GM23338 (cell line): Measurements from ENCODE around the gene TPCN2. TPM values are rescaled to one million over a fixed set of nuclear protein-coding genes. Genes with fewer than 3 reads are reported as not detected.

ENCODE experiments used
- ATAC-seq: fragments of 200-7000 bp; cut with Tn5 transposase; 3 replicates; pipeline ENCODE4 v1.9.1; 2020
- DNase-seq: peaks from one replicate; pipeline ENCODE4 v3.0.0-alpha.2; 2015; ENCODE audit warnings: low spot score
- H2AFZ ChIP-seq: fragments of 200-600 bp; sonication (generic); 2 replicates; pipeline ENCODE4 v1.8.0; 2016; ENCODE audit warnings: antibody characterized with exemption, mild to moderate bottlenecking, moderate library complexity
- H3F3A ChIP-seq: fragments of 200-600 bp; sonication (generic); replicated peaks from 2 replicates; pipeline ENCODE4 v1.8.0; 2017; ENCODE audit warnings: antibody characterized with exemption, mixed run types, low read depth
- H3K27ac ChIP-seq: fragments of 200-600 bp; sonication (generic); 2 replicates; pipeline ENCODE4 v1.6.1; 2016; ENCODE audit warnings: low read depth
- H3K27me3 ChIP-seq: fragments of 200-600 bp; sonication (generic); 2 replicates; pipeline ENCODE4 v1.8.0; 2016; ENCODE audit warnings: mild to moderate bottlenecking, mixed run types, moderate library complexity; ENCODE audit not compliant: insufficient read depth
- H3K36me3 ChIP-seq: fragments of 200-600 bp; sonication (generic); 2 replicates; pipeline ENCODE4 v1.8.0; 2016; ENCODE audit warnings: mild to moderate bottlenecking; ENCODE audit not compliant: insufficient read depth
- H3K4me1 ChIP-seq: fragments of 200-600 bp; sonication (generic); 2 replicates; pipeline ENCODE4 v1.8.0; 2016; ENCODE audit warnings: mild to moderate bottlenecking, moderate library complexity; ENCODE audit not compliant: insufficient read depth
- H3K4me2 ChIP-seq: fragments of 200-600 bp; sonication (generic); 2 replicates; pipeline ENCODE4 v1.7.1; 2017; ENCODE audit warnings: mixed run types
- H3K4me3 ChIP-seq: fragments of 200-600 bp; sonication (generic); 2 replicates; pipeline ENCODE4 v1.6.1; 2016; ENCODE audit warnings: mixed run types
- H3K79me2 ChIP-seq: fragments of 200-600 bp; sonication (generic); replicated peaks from 2 replicates; pipeline ENCODE4 v1.8.0; 2017; ENCODE audit warnings: mild to moderate bottlenecking; ENCODE audit not compliant: insufficient read depth
- H3K9me2 ChIP-seq: fragments of 200-600 bp; sonication (generic); 2 replicates; pipeline ENCODE4 v1.8.0; 2017; ENCODE audit not compliant: insufficient read depth
- H4K20me1 ChIP-seq: fragments of 200-600 bp; sonication (generic); replicated peaks from 2 replicates; pipeline ENCODE4 v1.8.0; 2017; ENCODE audit warnings: mild to moderate bottlenecking; ENCODE audit not compliant: insufficient read depth
- H3K27ac Mint-ChIP-seq: 2 replicates; pipeline ENCODE4 v1.8.0; 2020; ENCODE audit warnings: inconsistent platforms, mild to moderate bottlenecking, moderate library complexity, mixed read lengths
- H3K27me3 Mint-ChIP-seq: 3 replicates; pipeline ENCODE4 v1.8.0; 2022; ENCODE audit warnings: low read depth, mild to moderate bottlenecking, moderate library complexity, mixed read lengths, inconsistent platforms; ENCODE audit not compliant: insufficient read depth, poor library complexity
- H3K36me3 Mint-ChIP-seq: 3 replicates; pipeline ENCODE4 v1.8.0; 2021; ENCODE audit warnings: low read depth, mild to moderate bottlenecking, inconsistent platforms, moderate library complexity, mixed read lengths
- H3K4me1 Mint-ChIP-seq: 3 replicates; pipeline ENCODE4 v1.8.0; 2020; ENCODE audit warnings: mild to moderate bottlenecking, inconsistent platforms, mixed read lengths
- H3K4me3 Mint-ChIP-seq: 3 replicates; pipeline ENCODE4 v1.8.0; 2021; ENCODE audit warnings: moderate library complexity, mild to moderate bottlenecking, inconsistent platforms, mixed read lengths
- H3K9me3 Mint-ChIP-seq: 3 replicates; pipeline ENCODE4 v1.8.0; 2020; ENCODE audit warnings: moderate library complexity, mild to moderate bottlenecking, inconsistent platforms, mixed read lengths
- CREB1 ChIP-seq: fragments of 250-450 bp; sonication (Bioruptor Pico); IDR thresholded peaks from 2 replicates; pipeline ENCODE4 v1.5.0; 2020; ENCODE audit warnings: low read depth, mild to moderate bottlenecking, moderate library complexity
- EZH2phosphoT487 ChIP-seq: fragments of 200-600 bp; sonication (generic); IDR thresholded peaks from one replicate; pipeline ENCODE4 v1.8.1; 2018; ENCODE audit warnings: antibody characterized with exemption; ENCODE audit not compliant: unreplicated experiment
- JUNB ChIP-seq: IDR thresholded peaks from one replicate; pipeline ENCODE4 v1.6.1; 2016; ENCODE audit warnings: antibody characterized with exemption; ENCODE audit not compliant: unreplicated experiment
- NANOG ChIP-seq: IDR thresholded peaks from 2 replicates; pipeline ENCODE4 v1.6.1; 2016; ENCODE audit warnings: antibody characterized with exemption, borderline replicate concordance
- STAT1 ChIP-seq: IDR thresholded peaks from one replicate; pipeline ENCODE4 v1.6.1; 2016; ENCODE audit warnings: antibody characterized with exemption; ENCODE audit not compliant: unreplicated experiment
- ZNF114 ChIP-seq: fragments of 250-450 bp; sonication (Bioruptor Pico); IDR thresholded peaks from 2 replicates; pipeline ENCODE4 v1.5.0; 2020; ENCODE audit warnings: mild to moderate bottlenecking, moderate library complexity
- ZNF331 ChIP-seq: fragments of 250-450 bp; sonication (Bioruptor Pico); IDR thresholded peaks from 2 replicates; pipeline ENCODE4 v1.5.0; 2020; ENCODE audit warnings: low read depth, mild to moderate bottlenecking, moderate library complexity
- microRNA counts: library from miRNA; unstranded; fragments of <30 nt; microRNA quantifications from one replicate; lab custom pipeline; 2017
- microRNA-seq: library from miRNA; unstranded; fragments of <30 nt; microRNA quantifications from one replicate; pipeline ENCODE4, GENCODE V29; 2017
- polyA plus RNA-seq: library from polyadenylated mRNA; unstranded; fragments of >200 nt; fragmentation: Nextera tagmentation; extraction: Ambion mirVana; gene quantifications from 2 replicates; pipeline ENCODE4 v1.2.1, GENCODE V29; 2016
- small RNA-seq: library from RNA; depleted of rRNA; stranded (forward); fragments of <200 nt; gene quantifications from one replicate; pipeline ENCODE3, GENCODE V24; 2014; ENCODE audit warnings: low replicate concordance
- total RNA-seq: library from RNA; depleted of rRNA; stranded (reverse); fragments of >200 nt; shearing (Covaris generic); gene quantifications from 2 replicates; pipeline ENCODE4 v1.2.3, GENCODE V29; 2014; rRNA removed
- TF ChIP-seq, protein P1 (sequence below): IDR thresholded peaks from 2 replicates; pipeline ENCODE4 v1.6.1; 2016; ENCODE audit warnings: antibody characterized with exemption
- TF ChIP-seq, protein P2 (sequence below), 2 experiments: fragments of 200-600 bp in 1 of 2; sonication (generic) in 1 of 2; conservative IDR thresholded peaks; 2 replicates each; pipeline versions ENCODE4 v1.5.1 to v1.6.1; 2016 to 2017; ENCODE audit warnings: antibody characterized with exemption in 2 of 2, low read depth in 2 of 2, mild to moderate bottlenecking in 2 of 2, moderate library complexity in 1 of 2
- TF ChIP-seq, protein P3 (sequence below): IDR thresholded peaks from one replicate; pipeline ENCODE4 v1.6.1; 2018; ENCODE audit warnings: antibody characterized with exemption; ENCODE audit not compliant: unreplicated experiment

TPCN2 gene
- total and polyA plus RNA-seq, 2 experiments from 2014 or later, result 5.8 to 14.7 TPM

DNA sequence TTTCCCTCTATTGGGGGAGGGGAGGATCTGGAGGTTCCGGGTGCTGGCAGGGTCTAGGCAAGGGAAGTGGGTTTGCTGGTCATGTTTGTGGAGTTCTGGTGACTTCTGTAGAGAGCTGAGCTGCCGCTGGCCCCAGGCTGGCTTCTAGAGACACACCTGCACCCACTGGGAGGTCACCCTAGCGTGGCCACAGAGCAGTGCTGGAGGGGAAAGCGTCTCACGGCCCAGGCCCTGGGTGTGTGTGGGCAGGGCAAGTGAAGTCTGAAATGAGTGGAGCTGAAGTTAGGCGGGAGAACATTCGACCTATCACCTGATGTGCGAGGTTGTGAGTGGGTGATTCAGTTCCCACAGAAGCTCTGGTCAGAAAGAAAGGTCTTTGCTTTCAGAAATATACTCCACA, 134.9 kb downstream of the TPCN2 start:
- no peaks in the 10 kb centered on the region for H4K20me1 ChIP-seq
- peaks cover 4% of the 10 kb centered on the region for H3K27me3 Mint-ChIP-seq
- H3K36me3 ChIP-seq, result no peaks in the 10 kb centered on the region
- no peak overlapping the region for H2AFZ ChIP-seq
- H3K4me2 ChIP-seq, result no peak overlapping the region
- no peaks in the 10 kb centered on the region for H3K36me3 Mint-ChIP-seq
- H3K27ac ChIP-seq, result no peak overlapping the region
- H3K4me3 ChIP-seq, result no peak overlapping the region
- H3K9me2 ChIP-seq, result 0 out of 2 replicates have a peak, but pooled peaks cover 5% of the 10 kb centered on the region
- peaks cover 4% of the 10 kb centered on the region; the same call in 2 of the 3 replicates for H3K4me1 Mint-ChIP-seq
- TF ChIP-seq EZH2phosphoT487, result no peak
- TF ChIP-seq, protein P1, sequence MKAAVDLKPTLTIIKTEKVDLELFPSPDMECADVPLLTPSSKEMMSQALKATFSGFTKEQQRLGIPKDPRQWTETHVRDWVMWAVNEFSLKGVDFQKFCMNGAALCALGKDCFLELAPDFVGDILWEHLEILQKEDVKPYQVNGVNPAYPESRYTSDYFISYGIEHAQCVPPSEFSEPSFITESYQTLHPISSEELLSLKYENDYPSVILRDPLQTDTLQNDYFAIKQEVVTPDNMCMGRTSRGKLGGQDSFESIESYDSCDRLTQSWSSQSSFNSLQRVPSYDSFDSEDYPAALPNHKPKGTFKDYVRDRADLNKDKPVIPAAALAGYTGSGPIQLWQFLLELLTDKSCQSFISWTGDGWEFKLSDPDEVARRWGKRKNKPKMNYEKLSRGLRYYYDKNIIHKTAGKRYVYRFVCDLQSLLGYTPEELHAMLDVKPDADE, result no peak
- TF ChIP-seq CREB1 (CRISPR knock-in tag), result no peak
- TF ChIP-seq STAT1, result no peak
- TF ChIP-seq, protein P2, sequence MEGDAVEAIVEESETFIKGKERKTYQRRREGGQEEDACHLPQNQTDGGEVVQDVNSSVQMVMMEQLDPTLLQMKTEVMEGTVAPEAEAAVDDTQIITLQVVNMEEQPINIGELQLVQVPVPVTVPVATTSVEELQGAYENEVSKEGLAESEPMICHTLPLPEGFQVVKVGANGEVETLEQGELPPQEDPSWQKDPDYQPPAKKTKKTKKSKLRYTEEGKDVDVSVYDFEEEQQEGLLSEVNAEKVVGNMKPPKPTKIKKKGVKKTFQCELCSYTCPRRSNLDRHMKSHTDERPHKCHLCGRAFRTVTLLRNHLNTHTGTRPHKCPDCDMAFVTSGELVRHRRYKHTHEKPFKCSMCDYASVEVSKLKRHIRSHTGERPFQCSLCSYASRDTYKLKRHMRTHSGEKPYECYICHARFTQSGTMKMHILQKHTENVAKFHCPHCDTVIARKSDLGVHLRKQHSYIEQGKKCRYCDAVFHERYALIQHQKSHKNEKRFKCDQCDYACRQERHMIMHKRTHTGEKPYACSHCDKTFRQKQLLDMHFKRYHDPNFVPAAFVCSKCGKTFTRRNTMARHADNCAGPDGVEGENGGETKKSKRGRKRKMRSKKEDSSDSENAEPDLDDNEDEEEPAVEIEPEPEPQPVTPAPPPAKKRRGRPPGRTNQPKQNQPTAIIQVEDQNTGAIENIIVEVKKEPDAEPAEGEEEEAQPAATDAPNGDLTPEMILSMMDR (conservative IDR thresholded peaks at IDR 0.05; ENCODE audit: low read depth in 2 of 2), result no peak
- TF ChIP-seq, protein P3, sequence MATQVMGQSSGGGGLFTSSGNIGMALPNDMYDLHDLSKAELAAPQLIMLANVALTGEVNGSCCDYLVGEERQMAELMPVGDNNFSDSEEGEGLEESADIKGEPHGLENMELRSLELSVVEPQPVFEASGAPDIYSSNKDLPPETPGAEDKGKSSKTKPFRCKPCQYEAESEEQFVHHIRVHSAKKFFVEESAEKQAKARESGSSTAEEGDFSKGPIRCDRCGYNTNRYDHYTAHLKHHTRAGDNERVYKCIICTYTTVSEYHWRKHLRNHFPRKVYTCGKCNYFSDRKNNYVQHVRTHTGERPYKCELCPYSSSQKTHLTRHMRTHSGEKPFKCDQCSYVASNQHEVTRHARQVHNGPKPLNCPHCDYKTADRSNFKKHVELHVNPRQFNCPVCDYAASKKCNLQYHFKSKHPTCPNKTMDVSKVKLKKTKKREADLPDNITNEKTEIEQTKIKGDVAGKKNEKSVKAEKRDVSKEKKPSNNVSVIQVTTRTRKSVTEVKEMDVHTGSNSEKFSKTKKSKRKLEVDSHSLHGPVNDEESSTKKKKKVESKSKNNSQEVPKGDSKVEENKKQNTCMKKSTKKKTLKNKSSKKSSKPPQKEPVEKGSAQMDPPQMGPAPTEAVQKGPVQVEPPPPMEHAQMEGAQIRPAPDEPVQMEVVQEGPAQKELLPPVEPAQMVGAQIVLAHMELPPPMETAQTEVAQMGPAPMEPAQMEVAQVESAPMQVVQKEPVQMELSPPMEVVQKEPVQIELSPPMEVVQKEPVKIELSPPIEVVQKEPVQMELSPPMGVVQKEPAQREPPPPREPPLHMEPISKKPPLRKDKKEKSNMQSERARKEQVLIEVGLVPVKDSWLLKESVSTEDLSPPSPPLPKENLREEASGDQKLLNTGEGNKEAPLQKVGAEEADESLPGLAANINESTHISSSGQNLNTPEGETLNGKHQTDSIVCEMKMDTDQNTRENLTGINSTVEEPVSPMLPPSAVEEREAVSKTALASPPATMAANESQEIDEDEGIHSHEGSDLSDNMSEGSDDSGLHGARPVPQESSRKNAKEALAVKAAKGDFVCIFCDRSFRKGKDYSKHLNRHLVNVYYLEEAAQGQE, result no peak
- TF ChIP-seq NANOG, result no peak
- no peak for TF ChIP-seq ZNF331 (CRISPR knock-in tag)
- no peak for TF ChIP-seq ZNF114 (CRISPR knock-in tag)
- no peak for TF ChIP-seq JUNB
- peaks cover 6% of the 10 kb centered on the region for H3K9me3 Mint-ChIP-seq
- no peaks in the 10 kb centered on the region for H3K4me1 ChIP-seq
- H3K4me3 Mint-ChIP-seq, result no peak overlapping the region
- H3K79me2 ChIP-seq, result no peaks in the 10 kb centered on the region
- no peak for ATAC-seq
- H3K27ac Mint-ChIP-seq, result no peak overlapping the region; the same call in 1 of the 2 replicates
- H3K27me3 ChIP-seq, result no peaks in the 10 kb centered on the region
- no peak for DNase-seq
- H3F3A ChIP-seq, result no peaks in the 10 kb centered on the region

MicroRNAs encoded within 50 kb of the gene (microRNA counts, 767-probe panel; counts per million panel counts)
- microRNA hsa-miR-3164 (lab: Ali Mortazavi, UCI), result not detected

Small RNA genes lying within 50 kb of the gene (microRNA-seq; reads per million reads assigned to microRNA genes)
- gene MIR3164, result not detected

Small RNA genes lying within 50 kb of the gene (small RNA-seq; reads per million reads assigned to genes)
- gene MIR3164, result not detected

Other genes starting within 250 kb of the TPCN2 start
- gene CPT1A, start 207.0 kb upstream of the TPCN2 start, total RNA-seq, result 9.5 and 11.5 TPM in 2 replicates
- gene CPT1A, start 207.0 kb upstream of the TPCN2 start, polyA plus RNA-seq, result 2.6 and 4.3 TPM in 2 replicates
- gene MRPL21, start 145.1 kb upstream of the TPCN2 start, total RNA-seq, result 46.6 and 62.4 TPM in 2 replicates
- gene MRPL21, start 145.1 kb upstream of the TPCN2 start, polyA plus RNA-seq, result 232 and 238 TPM in 2 replicates
- 13.7 and 27.7 TPM in 2 replicates for gene IGHMBP2, start 145.0 kb upstream of the TPCN2 start, total RNA-seq
- 14.3 TPM in 2 replicates for gene IGHMBP2, start 145.0 kb upstream of the TPCN2 start, polyA plus RNA-seq
- gene MRGPRD, start 67.9 kb upstream of the TPCN2 start, total RNA-seq, result not detected in 2 replicates
- not detected in 2 replicates for gene MRGPRD, start 67.9 kb upstream of the TPCN2 start, polyA plus RNA-seq
- 9.0 and 10.8 TPM in 2 replicates for gene MRGPRF, start 35.7 kb upstream of the TPCN2 start, total RNA-seq
- gene MRGPRF, start 35.7 kb upstream of the TPCN2 start, polyA plus RNA-seq, result 2.7 and 3.3 TPM in 2 replicates
- 0.38 TPM in 1 of 2 replicates, not detected in the other for gene SMIM38, start 107.0 kb downstream of the TPCN2 start, total RNA-seq
- not detected in 2 replicates for gene SMIM38, start 107.0 kb downstream of the TPCN2 start, polyA plus RNA-seq
- 0.14 and 0.70 TPM in 2 replicates for gene MYEOV, start 245.2 kb downstream of the TPCN2 start, total RNA-seq
- gene MYEOV, start 245.2 kb downstream of the TPCN2 start, polyA plus RNA-seq, result 0.19 TPM in 1 of 2 replicates, not detected in the other